Kidney epithelial cell (primary cell): ENCODE measurements around the gene PRUNE2. TPM values are rescaled to one million over a fixed set of nuclear protein-coding genes. Genes with fewer than 3 reads are reported as not detected.

Experiments used
- DNase-seq: peaks from one replicate; pipeline ENCODE4 v3.0.0-alpha.2; 2010; ENCODE audit warnings: low read depth
- H3K27me3 ChIP-seq: 2 replicates; pipeline ENCODE4 v1.6.0; 2011; ENCODE audit warnings: low read length; ENCODE audit not compliant: control insufficient read depth, insufficient read depth
- H3K36me3 ChIP-seq: 2 replicates; pipeline ENCODE4 v1.5.1; 2011; ENCODE audit warnings: low read length; ENCODE audit not compliant: control insufficient read depth, insufficient read depth
- H3K4me3 ChIP-seq: 2 replicates; pipeline ENCODE4 v1.5.1; 2011; ENCODE audit warnings: low read depth, mild to moderate bottlenecking, control low read depth, low read length
- total RNA-seq: library from RNA; depleted of rRNA; stranded (reverse); fragments of >200 nt; gene quantifications from 2 replicates; pipeline ENCODE4 v1.2.3, GENCODE V29; 2015
- TF ChIP-seq, protein P1 (sequence below): IDR thresholded peaks from 2 replicates; pipeline ENCODE4 v1.5.1; 2011; ENCODE audit warnings: mild to moderate bottlenecking, moderate library complexity, low read length, control low read depth, inconsistent platforms; ENCODE audit not compliant: insufficient read depth, poor library complexity, severe bottlenecking

PRUNE2 gene
- total RNA-seq, 1 donor from 2014 or later = 1.0 TPM

DNA sequence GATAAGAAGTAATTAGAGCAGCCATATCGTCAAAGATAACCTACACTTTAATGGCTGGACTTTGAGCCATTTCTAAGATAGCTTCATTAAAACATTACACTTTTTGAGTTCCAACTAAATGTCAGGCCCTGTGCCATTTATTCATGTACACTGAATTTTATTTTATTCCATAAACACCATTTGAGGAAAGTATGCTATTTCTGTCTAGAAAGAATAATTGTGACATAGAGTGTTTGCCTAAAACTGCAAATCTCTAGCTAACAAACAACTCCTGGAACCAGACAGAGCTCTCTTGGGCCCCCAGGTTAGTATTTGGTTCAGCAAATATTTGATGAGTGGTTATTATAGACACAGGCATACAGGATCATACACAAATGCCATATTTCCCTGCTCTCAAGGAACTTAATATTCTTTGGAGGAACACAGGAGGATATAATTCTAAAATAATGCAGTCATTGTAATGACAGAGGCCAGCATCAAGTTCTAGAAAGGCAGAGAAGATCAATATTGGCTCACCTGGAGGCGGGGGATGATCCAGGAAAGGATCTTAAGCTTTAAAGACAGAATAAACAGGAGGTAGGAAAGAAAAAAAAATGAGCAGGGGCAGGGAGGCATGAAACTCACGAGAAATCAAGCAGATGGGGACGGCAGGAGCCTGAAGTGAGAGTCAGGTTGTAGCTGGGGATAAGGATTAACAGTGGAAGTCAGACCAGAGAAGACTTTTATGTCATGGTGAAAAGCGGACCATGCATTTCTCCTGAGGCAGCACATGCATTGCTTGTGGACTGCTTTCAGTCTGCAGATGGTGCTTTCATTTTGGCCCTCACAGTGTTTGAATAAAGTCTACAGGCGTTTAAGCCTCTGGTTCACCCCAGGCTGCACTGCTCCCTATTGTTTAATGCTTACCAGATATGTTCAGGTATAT lies 319.3 kb downstream of the PRUNE2 start:
- no peaks in the 10 kb centered on the region for H3K27me3 ChIP-seq
- no peak overlapping the region for H3K4me3 ChIP-seq
- DNase-seq = no peak
- H3K36me3 ChIP-seq = no peaks in the 10 kb centered on the region
- TF ChIP-seq, protein P1, sequence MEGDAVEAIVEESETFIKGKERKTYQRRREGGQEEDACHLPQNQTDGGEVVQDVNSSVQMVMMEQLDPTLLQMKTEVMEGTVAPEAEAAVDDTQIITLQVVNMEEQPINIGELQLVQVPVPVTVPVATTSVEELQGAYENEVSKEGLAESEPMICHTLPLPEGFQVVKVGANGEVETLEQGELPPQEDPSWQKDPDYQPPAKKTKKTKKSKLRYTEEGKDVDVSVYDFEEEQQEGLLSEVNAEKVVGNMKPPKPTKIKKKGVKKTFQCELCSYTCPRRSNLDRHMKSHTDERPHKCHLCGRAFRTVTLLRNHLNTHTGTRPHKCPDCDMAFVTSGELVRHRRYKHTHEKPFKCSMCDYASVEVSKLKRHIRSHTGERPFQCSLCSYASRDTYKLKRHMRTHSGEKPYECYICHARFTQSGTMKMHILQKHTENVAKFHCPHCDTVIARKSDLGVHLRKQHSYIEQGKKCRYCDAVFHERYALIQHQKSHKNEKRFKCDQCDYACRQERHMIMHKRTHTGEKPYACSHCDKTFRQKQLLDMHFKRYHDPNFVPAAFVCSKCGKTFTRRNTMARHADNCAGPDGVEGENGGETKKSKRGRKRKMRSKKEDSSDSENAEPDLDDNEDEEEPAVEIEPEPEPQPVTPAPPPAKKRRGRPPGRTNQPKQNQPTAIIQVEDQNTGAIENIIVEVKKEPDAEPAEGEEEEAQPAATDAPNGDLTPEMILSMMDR = no peak

DNA sequence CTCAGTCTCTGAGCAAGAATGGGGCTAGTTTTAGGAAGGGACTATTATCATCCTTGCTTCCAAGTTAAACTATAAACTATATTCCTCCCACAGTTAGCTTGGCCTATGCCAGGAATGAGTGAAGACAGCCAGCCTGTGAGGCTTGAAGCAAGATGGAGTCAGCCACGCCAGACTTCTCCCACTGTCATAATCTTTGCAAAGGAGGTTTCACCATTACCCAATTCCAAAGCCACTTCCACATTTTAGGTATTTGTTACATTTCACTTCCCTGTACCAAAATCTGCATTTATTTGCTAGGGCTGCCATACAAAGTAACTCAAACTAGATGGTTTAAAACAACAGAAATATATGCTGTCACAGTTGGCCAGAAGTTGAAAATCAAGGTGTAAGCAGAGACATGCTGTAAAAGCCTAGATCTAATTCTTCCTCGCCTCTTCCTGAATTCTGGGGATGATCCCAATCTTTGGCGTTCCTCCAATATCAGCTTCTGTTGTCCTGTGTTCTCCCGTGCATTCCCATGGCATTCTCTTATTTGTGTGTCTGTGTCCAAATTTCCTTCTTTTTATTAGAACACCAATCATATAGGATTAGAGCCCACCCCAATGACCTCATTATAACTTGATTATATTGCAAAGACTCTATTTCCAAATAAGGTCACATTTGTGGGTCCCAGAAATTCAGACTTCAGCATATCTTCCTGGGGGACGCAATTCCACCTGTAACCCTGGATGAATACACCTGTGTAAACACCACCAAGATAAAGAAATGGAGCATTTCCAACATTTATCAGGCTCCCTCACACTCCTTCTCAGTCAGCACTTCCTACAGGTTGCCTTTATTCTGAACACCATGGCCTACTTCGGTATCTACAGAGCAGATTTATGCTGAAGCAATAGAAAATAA lies 320.2 kb downstream of the PRUNE2 start:
- TF ChIP-seq, protein P1 = no peak
- Histone ChIP-seq H3K36me3 (no peaks in the 10 kb centered on the region), H3K27me3 (no peaks in the 10 kb centered on the region), H3K4me3 (no peak overlapping the region)
- DNase-seq = no peak

DNA sequence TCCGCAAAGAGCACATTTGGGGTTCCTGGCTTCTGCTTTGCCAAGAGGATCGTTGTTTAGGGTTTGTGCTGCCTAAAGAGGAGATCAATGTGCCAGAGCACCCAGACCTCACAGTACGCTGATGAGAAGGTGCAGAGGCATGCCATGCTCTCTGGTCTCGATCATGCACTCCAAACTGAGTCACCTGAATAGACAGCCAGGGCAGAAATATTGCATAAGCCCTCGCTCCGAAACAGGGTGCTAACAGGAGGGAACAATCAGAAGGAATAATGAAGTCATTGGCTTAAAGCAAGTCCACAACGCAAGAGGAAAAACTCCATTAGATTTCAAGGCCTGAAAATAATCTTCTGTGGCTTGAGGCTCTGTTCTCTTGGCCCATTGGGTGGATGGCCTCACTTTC lies 322.7 kb downstream of the PRUNE2 start:
- H3K27me3 ChIP-seq = no peaks in the 10 kb centered on the region
- no peaks in the 10 kb centered on the region for H3K36me3 ChIP-seq
- TF ChIP-seq, protein P1 = no peak
- no peak for DNase-seq
- H3K4me3 ChIP-seq = no peak overlapping the region

DNA sequence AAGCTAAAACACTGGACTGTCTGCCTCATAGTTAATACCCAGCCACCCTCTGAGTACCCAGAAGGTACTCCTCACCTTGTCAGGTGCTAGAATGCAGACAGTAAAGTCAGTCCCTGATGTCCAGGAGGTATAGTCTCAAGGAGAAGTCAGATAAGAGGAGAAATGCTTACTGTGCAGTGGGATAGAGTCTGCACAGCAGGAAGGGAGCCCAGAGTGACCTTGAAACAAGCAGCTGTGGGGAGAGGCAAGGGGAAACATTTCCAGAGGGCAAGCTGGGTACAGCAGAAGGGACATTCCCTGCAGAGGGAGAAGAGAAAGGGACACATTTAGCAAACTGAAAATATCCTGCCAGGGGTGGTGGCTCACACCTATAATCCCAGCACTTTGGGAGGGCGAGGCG lies 324.2 kb downstream of the PRUNE2 start:
- Histone ChIP-seq H3K4me3 (no peak overlapping the region), H3K27me3 (no peaks in the 10 kb centered on the region), H3K36me3 (no peaks in the 10 kb centered on the region)
- DNase-seq = no peak
- TF ChIP-seq, protein P1 = no peak

DNA sequence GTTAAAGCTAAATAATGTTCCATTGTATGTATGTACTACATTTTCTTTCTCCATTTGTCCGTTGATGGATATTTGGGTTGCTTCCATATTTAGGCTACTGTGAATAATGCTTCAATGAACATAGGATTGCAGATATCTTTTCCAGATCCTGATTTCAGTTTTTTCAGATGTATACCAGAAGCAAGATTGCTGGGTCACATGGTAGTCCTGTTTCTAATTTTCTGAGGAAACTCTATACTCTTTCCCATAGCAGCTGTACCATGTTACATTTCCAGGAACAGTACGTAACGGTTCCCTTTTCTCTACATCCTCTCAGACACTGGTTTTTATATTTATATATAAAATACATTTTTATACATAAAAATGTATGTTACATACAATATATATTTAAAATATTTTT lies 325.1 kb downstream of the PRUNE2 start:
- Histone ChIP-seq H3K36me3 (no peaks in the 10 kb centered on the region), H3K27me3 (no peaks in the 10 kb centered on the region), H3K4me3 (no peak overlapping the region)
- TF ChIP-seq, protein P1 = no peak
- DNase-seq = no peak
